ENCODE results near the gene DRD3. TPM values are rescaled to one million over a fixed set of nuclear protein-coding genes. Genes with fewer than 3 reads are reported as not detected.
A peak's percentile ranks its signal among the peaks of the same experiment; 100 is the strongest.

The DRD3 gene
- total RNA-seq, 1 experiment from 2014 or later: not detected

DNA sequence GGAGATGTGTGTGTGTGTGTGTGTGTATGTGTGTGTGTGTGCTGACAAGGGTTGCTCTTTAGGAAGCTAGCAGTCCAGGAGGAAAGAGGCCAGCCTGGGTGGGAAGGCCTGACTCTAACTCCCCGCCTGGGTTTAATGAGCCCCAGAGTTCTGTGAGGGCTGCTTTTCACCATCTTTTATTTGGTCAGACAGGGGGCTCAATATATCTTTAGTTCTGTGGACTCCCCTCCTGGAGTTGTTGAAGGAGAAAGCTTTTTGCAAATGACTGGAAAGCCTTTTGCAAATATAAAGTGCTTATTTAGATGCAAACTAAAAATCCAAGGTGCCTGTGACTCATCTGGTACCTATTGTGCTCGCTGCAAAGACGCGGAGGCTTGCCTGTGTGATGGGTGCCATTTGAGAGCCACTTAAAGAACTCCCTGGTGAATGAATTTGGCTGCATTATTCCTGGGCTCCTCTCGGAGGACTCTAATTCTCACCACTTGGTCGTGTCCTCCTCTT lies 24.5 kb downstream of the DRD3 start:
- no peaks in the 10 kb centered on the region for H3K27me3 ChIP-seq (ENCODE audit: control insufficient read depth, insufficient read depth, low read length)
- H3K36me3 ChIP-seq (replicated peaks; ENCODE audit: control insufficient read depth, insufficient read depth, low read length): no peaks in the 10 kb centered on the region
- no peak overlapping the region for H3K4me3 ChIP-seq (ENCODE audit: insufficient read depth, low read depth, low read length)
- peak; percentile 43 for DNase-seq

DNA sequence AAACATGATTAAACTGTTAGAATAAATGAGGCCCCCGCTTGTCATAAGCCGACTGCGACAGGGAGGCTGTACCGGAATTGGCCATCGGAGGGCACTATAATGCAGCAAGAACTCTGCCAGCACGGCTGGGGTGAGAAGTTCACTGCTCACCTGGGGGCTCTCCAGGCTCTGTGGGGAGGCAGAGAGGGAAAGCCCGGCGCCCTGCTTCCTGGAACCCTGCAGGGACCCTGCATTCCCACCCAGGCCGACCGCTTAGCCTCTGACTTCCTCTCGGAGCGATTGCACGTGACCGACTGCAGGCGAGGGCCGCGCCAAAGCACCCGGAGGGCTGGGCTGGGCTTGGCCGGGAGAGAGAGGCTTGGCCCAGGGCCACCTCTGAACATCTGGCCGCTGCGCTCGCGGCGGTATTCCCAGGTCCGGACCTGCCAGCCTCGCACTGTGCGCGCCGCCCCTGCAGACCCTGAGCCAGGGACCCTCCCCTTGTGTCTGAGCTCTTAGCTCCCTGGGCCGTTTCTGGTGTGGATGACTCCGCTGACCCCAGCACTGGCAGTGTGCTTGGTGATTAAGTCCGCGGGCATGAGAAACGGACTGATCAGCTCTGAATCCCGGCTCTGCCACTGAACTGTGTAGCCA lies 26.2 kb downstream of the DRD3 start:
- Histone ChIP-seq H3K27me3 (ENCODE audit: control insufficient read depth, insufficient read depth, low read length) (no peaks in the 10 kb centered on the region), H3K4me3 (ENCODE audit: insufficient read depth, low read depth, low read length) (peak overlapping the region; percentile 4), H3K36me3 (replicated peaks; ENCODE audit: control insufficient read depth, insufficient read depth, low read length) (no peaks in the 10 kb centered on the region)
- DNase-seq: peak; percentile 86

DNA sequence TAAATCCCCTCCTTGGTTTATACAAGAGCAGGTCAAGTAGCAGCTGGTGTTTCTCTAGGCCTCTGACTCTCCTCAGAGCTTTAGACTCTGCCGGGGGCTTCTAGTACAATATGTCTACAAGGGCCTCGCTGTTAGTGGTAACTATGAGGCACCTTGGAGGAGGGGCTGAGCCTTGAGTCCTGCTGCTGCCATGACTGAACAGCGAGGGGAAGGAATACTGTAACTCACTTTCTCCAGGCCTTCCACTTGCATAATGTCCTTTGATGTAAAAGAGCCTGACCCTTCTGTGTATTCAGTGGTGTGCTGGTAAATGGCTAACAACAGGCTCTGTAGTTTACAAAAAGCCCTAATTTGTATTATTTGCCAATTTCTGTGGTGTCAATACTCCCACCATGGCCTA lies 27.8 kb downstream of the DRD3 start:
- DNase-seq: no peak

DNA sequence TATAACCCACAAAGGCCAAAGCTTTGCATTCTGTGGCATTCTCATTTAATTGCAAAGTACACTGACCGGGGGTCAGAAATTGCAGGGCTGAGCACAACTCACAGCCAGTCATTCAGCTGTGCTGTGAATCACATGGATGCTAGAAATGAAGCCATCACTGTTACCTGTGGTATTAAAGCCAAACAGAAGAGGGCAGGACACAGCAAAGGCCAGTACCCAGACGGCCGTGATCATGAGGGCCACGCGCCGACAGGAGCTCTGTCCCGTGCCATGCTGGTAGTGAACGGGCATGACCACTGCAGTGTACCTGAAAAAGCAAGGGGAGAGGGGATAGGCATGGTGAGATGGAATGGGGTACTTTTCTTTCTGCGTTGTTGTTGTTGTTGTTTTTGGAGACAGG lies 31.6 kb downstream of the DRD3 start:
- H3K36me3 ChIP-seq (replicated peaks; ENCODE audit: control insufficient read depth, insufficient read depth, low read length): no peaks in the 10 kb centered on the region
- no peak overlapping the region for H3K4me3 ChIP-seq (ENCODE audit: insufficient read depth, low read depth, low read length)
- peak; percentile 51 for DNase-seq
- no peaks in the 10 kb centered on the region for H3K27me3 ChIP-seq (ENCODE audit: control insufficient read depth, insufficient read depth, low read length)

More for the DNA sequence above, 27.8 kb downstream of the DRD3 start:
- Histone ChIP-seq H3K27me3 (ENCODE audit: control insufficient read depth, insufficient read depth, low read length) (no peaks in the 10 kb centered on the region), H3K4me3 (ENCODE audit: insufficient read depth, low read depth, low read length) (no peak overlapping the region), H3K36me3 (replicated peaks; ENCODE audit: control insufficient read depth, insufficient read depth, low read length) (no peaks in the 10 kb centered on the region)

DNA sequence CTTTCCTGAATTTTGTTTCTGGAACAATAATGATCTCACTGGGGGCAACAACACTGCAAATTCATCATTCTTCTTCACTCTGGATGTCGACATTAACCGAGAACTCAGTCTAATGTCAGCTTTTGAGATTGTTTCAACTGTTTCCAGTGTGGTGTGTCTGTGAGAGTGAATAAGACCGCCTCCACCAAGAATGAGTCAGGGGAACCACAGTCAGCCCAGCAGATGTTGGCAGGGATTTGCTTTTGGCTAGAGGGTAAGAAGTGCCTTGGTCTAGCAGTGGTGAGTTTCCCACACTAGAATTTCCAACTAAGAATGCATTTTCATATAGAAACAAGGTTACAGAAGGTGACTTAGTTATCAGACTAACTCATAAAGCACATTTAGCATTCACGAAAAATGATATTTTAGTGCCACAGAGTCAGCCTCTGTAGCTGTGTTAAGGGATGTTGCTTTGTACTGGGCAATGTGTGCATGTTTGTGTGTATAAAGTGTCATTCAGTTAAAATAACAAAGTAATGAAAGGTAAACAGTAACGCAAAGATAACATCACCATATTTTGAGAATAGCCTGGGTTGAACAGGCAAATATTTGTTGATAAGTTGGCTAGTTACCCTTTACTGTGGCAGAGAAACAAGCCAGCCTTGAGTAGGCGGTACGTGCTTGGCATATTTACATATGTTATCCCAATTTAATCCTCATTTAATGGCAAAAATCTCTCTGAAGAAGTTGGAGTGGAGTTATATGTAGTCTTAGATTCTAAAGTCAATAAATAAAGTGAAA lies 33.8 kb downstream of the DRD3 start:
- DNase-seq: no peak
- H3K36me3 ChIP-seq (replicated peaks; ENCODE audit: control insufficient read depth, insufficient read depth, low read length): no peaks in the 10 kb centered on the region
- H3K4me3 ChIP-seq (ENCODE audit: insufficient read depth, low read depth, low read length): no peak overlapping the region
- no peaks in the 10 kb centered on the region for H3K27me3 ChIP-seq (ENCODE audit: control insufficient read depth, insufficient read depth, low read length)

DNA sequence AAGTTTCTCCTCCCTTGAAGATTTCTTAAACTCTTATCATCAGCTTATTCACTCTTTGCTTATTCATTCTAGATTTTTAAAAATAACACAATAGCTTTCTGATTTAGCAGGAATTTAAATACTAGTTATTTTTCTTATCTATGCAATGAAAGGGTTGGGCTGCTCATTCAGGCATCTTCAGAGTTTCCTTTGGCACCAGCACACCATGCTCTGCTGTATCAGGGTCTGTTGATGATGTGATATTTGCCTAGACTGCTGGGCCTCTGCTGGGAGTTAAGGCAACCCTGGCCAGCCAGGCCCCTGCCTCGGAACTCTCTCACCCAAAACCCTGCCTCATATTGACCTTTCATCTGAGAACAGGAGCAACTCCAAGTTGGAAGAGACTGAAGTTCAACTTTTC lies 35.0 kb downstream of the DRD3 start:
- Histone ChIP-seq H3K27me3 (ENCODE audit: control insufficient read depth, insufficient read depth, low read length) (no peaks in the 10 kb centered on the region), H3K36me3 (replicated peaks; ENCODE audit: control insufficient read depth, insufficient read depth, low read length) (no peaks in the 10 kb centered on the region), H3K4me3 (ENCODE audit: insufficient read depth, low read depth, low read length) (no peak overlapping the region)
- no peak for DNase-seq

DNA sequence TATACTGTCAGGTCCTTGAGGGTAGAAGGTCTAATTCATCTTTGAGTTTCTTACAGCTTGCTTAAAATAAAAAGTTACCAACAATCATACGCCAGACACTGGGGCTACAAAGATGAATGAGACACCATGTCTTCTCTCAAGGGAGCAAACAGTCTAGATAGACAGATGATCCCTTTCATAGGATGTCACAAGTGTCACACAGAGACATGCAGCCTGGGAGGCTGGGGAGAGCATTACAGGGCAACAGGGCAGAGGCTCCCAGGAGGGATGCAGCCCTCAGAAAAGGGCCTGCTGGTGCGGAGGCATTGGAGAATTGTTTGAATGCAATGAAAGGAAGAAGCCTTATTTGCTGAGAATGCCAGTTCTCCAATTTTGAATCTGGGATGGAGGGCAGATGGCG lies 39.0 kb downstream of the DRD3 start:
- no peak for DNase-seq
- Histone ChIP-seq H3K4me3 (ENCODE audit: insufficient read depth, low read depth, low read length) (no peak overlapping the region), H3K27me3 (ENCODE audit: control insufficient read depth, insufficient read depth, low read length) (no peaks in the 10 kb centered on the region)

DNA sequence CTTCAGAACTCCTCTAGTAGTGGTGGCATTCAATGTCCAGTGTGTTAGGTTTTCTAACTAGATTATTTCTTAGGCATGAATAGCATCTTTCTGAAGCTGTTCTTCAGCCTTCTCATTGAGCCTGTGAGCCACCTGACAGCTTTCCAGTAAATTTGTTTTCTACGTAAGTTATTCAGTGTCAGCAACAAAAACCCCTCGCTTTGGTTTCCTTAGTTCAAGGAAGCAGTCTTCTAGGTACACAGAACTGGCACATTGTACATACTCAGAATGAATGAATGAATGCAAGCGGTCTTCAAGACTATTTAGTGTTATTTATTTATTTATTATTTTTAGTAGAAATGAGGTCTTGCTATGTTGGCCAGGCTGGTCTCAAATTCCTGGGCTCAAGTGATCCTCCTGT lies 44.9 kb downstream of the DRD3 start:
- Histone ChIP-seq H3K27me3 (ENCODE audit: control insufficient read depth, insufficient read depth, low read length) (no peaks in the 10 kb centered on the region), H3K4me3 (ENCODE audit: insufficient read depth, low read depth, low read length) (no peak overlapping the region), H3K36me3 (replicated peaks; ENCODE audit: control insufficient read depth, insufficient read depth, low read length) (no peaks in the 10 kb centered on the region)
- no peak for DNase-seq

More for the DNA sequence above, 39.0 kb downstream of the DRD3 start:
- no peaks in the 10 kb centered on the region for H3K36me3 ChIP-seq (replicated peaks; ENCODE audit: control insufficient read depth, insufficient read depth, low read length)

DNA sequence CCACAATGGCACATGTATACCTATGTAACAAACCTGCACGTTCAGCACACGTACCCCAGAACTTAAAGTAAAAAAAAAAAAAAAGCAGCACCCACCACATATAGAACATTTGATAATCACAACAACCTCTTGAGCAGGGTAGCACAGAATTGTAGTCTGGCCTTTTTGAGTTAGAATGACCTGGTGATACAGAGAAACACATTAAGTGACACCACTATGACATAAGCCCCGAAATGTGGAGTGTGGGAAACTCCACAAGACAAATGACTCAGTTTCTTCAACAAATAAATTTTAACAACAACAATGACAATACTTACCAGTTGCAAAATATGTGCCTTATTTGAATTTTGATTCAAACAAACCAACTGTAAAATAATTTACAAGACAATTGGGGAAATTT lies 46.4 kb downstream of the DRD3 start:
- DNase-seq: no peak
- no peaks in the 10 kb centered on the region for H3K36me3 ChIP-seq (replicated peaks; ENCODE audit: control insufficient read depth, insufficient read depth, low read length)
- H3K27me3 ChIP-seq (ENCODE audit: control insufficient read depth, insufficient read depth, low read length): no peaks in the 10 kb centered on the region
- no peak overlapping the region for H3K4me3 ChIP-seq (ENCODE audit: insufficient read depth, low read depth, low read length)

DNA sequence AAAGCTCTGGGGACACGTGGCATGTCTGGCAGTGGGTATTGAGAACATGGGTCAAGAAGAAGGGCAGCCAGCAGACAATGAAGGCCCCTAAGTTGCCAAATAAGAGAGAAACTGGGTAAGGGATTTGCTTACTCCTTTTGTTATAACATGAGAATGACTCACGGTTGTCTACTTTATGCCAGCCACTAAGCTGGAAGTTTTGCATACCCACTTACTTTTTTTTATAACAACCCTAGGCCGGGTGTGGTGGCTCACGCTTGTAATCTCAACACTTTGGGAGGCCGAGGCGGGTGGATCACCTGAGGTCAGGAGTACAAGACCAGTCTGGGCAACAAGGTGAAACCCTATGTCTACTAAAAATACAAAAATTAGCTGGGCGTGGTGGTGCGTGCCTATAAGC lies 50.0 kb downstream of the DRD3 start:
- no peak for DNase-seq
- no peaks in the 10 kb centered on the region for H3K27me3 ChIP-seq (ENCODE audit: control insufficient read depth, insufficient read depth, low read length)
- H3K4me3 ChIP-seq (ENCODE audit: insufficient read depth, low read depth, low read length): no peak overlapping the region
- no peaks in the 10 kb centered on the region for H3K36me3 ChIP-seq (replicated peaks; ENCODE audit: control insufficient read depth, insufficient read depth, low read length)

DNA sequence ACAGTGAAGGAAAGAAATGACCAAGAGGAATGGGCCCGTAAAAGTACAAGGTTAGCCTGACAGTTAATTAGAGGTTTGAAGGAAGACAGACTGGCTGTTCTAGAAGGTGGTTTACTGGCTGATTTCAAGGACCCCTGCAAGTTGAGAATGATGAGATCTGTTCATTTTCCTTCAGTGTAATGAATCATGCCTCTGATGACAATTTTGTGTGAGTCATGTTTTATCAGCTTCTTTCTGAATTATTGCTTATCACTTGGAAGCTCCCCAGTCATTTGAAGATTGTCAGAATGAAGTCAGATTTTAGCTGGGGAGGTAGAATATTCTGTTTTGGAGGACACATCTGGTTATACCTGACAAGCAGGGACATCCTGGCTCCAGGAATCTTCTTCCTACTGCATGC lies 50.6 kb downstream of the DRD3 start:
- no peak for DNase-seq
- Histone ChIP-seq H3K27me3 (ENCODE audit: control insufficient read depth, insufficient read depth, low read length) (no peaks in the 10 kb centered on the region), H3K4me3 (ENCODE audit: insufficient read depth, low read depth, low read length) (no peak overlapping the region), H3K36me3 (replicated peaks; ENCODE audit: control insufficient read depth, insufficient read depth, low read length) (no peaks in the 10 kb centered on the region)

DNA sequence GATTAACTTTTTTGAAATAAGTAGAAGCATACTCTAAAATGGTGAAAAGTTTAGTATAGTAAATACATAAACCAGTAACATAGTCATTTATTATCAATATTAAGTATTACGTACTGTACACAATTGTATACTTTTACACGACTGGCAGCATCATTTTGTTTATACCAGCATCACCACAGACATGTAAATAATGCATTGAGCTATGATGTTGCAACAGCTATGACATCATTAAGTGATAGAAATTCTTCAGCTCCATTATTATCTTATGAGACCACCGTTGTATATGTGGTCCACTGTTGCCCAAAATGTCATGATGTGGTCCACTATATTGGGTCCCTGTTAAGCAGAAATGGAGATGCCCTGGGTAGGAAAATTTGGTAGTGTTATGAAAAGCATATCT lies 51.3 kb downstream of the DRD3 start:
- Histone ChIP-seq H3K27me3 (ENCODE audit: control insufficient read depth, insufficient read depth, low read length) (no peaks in the 10 kb centered on the region), H3K4me3 (ENCODE audit: insufficient read depth, low read depth, low read length) (no peak overlapping the region), H3K36me3 (replicated peaks; ENCODE audit: control insufficient read depth, insufficient read depth, low read length) (no peaks in the 10 kb centered on the region)
- DNase-seq: no peak

DNA sequence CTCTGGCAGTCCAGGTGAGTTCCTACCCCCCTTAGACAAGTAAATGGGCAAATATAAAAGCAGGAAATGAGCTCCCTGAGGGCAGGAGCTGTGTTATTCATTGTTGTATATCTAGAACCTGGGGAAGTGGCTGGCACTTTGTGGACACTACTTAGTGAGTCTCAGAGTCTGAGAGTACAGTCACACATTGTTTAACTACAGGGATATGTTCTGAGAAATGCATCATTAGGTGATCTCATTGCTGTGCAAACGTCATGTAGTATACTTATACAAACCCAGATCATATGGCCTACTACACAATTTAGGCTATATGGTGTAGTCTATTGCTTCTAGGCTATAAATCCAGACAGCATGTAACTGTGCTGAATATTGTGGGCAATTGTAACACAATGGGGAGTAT lies 52.4 kb downstream of the DRD3 start:
- H3K27me3 ChIP-seq (ENCODE audit: control insufficient read depth, insufficient read depth, low read length): no peaks in the 10 kb centered on the region
- no peaks in the 10 kb centered on the region for H3K36me3 ChIP-seq (replicated peaks; ENCODE audit: control insufficient read depth, insufficient read depth, low read length)
- no peak overlapping the region for H3K4me3 ChIP-seq (ENCODE audit: insufficient read depth, low read depth, low read length)
- no peak for DNase-seq

DNA sequence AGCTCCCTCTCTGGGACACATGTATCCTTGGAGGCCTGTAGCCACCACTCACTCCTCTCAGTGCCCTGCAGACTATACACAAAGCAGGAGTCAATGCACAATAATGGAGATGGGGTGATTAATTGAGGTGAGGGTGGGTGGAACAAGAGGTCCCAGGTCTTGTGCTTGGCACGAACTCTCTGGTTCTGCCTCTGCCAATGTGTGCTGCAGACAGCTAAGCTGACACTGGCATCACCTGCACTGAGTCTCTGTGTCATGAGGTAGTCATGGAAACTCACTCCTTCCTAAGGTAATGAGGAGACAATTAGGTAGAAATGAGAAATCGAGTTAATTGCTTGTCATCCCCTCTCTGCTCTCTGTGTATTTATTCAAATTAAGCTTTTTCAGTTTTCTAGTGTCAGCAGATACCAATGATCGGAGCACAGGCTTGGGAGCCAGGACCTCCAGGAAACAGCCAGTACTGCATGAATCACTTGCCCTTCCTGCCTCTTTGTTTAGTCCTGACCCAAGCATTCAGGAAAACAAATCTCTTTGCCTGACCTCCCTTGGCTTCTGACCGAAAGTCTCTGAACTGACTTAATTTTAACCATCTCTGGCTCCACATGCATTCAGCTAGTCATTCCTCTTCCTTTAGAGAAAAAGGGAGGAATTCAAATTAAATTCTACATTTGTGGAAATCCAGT lies 56.7 kb downstream of the DRD3 start:
- no peak for DNase-seq
- Histone ChIP-seq H3K36me3 (replicated peaks; ENCODE audit: control insufficient read depth, insufficient read depth, low read length) (no peaks in the 10 kb centered on the region), H3K27me3 (ENCODE audit: control insufficient read depth, insufficient read depth, low read length) (no peaks in the 10 kb centered on the region), H3K4me3 (ENCODE audit: insufficient read depth, low read depth, low read length) (no peak overlapping the region)

DNA sequence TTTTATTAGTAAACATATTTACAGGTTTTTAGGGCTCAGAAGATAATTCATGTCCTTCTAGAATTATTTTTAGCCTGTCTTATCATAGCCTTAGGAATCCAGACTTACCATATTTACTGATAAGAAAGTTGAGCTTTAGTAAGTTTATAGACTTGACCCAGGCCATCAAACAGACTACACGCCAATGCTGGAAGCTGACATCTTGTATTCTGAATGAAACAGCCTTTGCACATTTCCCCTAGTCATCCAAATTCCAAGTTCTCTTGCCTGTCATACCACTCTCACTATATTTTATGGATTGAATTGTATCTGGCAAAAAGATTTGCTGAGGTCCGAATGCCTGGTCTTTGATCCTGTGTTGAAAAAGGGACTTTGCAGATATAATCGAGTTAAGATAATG lies 58.6 kb downstream of the DRD3 start:
- Histone ChIP-seq H3K4me3 (ENCODE audit: insufficient read depth, low read depth, low read length) (no peak overlapping the region), H3K27me3 (ENCODE audit: control insufficient read depth, insufficient read depth, low read length) (no peaks in the 10 kb centered on the region)
- no peak for DNase-seq

More for the DNA sequence above, 58.6 kb downstream of the DRD3 start:
- no peaks in the 10 kb centered on the region for H3K36me3 ChIP-seq (replicated peaks; ENCODE audit: control insufficient read depth, insufficient read depth, low read length)

All from H7 (cell line).